Bone marrow (tissue), 2 donors: ENCODE measurements around the gene MAP4K3.
A peak's percentile ranks its signal among the peaks of the same experiment; 100 is the strongest.
"Not testable (repeated sequence)": the region's sequence is repeated elsewhere in the genome, so short reads cannot be mapped to it uniquely, and the experiment has no call there.

Experiments used
- DNase-seq, 2 donors: peaks; one replicate each; lab custom pipeline; 2025; lab: John Stamatoyannopoulos, UW

Gene MAP4K3

GRCh38 chr2:39409697-39410389, 27.2 kb downstream of the MAP4K3 start:
- DNase-seq, result no peak

- peak in 1 of 2 donors; percentile 55 for DNase-seq
Observed at GRCh38 chr2:39408351-39409136, 28.5 kb downstream of the MAP4K3 start.

DNA sequence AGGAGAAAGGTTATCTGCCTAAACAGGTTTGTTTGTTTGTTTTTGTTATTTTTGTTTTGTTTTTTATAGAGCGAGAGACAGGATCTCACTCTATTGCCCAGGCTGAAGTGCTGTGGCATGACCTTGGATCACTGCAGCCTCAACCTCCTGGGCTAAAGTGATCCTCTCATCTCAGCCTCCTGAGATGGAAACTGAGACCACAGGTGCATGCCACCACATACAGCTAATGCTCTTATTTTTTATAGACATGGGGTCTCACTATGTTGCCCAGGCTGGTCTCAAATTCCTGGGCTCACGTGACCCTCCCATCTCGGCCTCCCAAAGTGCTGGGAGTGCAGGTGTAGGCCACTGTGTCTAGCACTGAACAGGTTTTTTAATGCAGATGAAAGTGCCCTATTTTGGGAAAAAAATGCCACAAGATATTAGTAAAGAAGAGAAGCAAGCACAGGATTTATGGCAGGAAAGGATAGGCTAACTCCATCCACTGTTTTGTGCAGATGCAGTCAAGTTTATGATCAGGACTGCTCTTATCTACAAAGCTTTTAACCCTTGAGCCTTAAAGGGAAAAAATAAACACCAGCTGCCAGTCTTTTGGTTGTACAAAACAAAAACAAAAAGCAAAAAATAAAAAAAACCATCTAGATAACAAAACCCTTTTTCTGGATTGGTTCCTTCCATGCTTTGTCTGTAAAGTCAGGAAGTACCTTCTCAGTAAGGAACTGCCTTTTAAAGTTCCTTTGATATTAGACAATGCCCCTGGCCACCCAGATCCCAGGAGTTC, 29.4 kb downstream of the MAP4K3 start:
- no peak for DNase-seq

GRCh38 chr2:39405364-39405763, 31.7 kb downstream of the MAP4K3 start:
- no peak for DNase-seq

DNA sequence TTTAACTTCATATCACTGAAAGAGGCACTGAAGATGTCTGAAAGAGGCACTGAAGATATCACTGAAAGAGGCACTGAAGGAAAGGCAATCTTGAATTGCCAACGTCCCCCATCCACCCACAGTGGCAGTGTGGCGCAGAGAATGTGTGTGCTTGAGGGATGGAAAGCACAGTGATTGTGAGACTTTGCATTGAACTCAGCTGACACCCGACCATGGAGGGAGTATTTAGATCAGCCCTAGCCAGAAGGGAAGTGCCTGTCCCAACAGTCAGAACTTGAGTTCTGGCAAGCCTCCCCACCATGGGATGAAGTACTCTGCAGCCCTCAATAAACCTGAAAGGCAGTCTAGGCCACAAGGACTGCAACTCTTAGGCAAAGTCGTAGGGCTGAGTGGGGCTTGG, 33.8 kb downstream of the MAP4K3 start:
- DNase-seq, result no peak

GRCh38 chr2:39401319-39401718, 35.8 kb downstream of the MAP4K3 start:
- no peak for DNase-seq

GRCh38 chr2:39399570-39399969, 37.5 kb downstream of the MAP4K3 start:
- DNase-seq, result no peak

- no peak for DNase-seq
Observed at GRCh38 chr2:39395313-39395712, 41.8 kb downstream of the MAP4K3 start.

GRCh38 chr2:39394516-39394961, 42.5 kb downstream of the MAP4K3 start:
- no peak for DNase-seq

DNA sequence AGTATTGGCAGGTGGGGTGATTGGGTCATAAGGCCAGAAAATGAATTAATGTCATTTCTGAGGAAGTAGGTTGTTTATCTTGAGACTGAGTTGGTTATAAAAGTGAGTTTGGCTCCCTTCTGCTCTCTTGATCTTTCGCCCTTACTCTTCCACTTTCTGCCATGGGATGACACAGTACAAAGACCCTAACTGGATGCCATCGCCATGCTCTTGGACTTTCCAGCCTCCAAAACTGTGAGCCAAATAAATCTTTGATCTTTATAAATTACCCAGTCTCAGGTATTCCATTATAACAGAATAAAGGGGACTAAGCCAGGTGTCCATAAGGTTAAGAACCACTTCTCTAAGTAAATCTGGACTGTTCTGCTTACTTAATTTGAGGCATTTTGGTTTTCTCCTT, 44.4 kb downstream of the MAP4K3 start:
- DNase-seq, result no peak

- DNase-seq, result no peak
Observed at GRCh38 chr2:39390216-39390615, 46.9 kb downstream of the MAP4K3 start.

DNA sequence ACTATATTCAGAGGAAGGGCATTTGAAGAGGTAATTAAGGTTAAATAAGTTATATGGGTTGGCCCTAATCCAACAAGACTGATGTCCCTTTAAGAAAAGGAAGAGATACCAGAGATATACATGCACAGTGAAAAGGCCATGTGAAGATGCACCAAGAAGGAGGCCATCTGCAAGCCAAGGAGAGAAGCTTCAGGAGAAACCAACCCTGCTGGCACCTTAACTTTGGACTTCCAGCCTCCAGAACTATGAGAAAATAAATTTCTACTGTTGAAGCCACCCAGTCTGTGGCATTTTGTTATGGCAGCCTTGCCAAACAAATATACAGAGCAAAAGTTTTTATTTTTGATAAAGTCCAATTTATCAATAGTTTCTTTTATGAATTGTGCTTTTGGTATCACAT, 51.0 kb downstream of the MAP4K3 start:
- no peak for DNase-seq

- no peak for DNase-seq
Observed at GRCh38 chr2:39385172-39385571, 51.9 kb downstream of the MAP4K3 start.

DNA sequence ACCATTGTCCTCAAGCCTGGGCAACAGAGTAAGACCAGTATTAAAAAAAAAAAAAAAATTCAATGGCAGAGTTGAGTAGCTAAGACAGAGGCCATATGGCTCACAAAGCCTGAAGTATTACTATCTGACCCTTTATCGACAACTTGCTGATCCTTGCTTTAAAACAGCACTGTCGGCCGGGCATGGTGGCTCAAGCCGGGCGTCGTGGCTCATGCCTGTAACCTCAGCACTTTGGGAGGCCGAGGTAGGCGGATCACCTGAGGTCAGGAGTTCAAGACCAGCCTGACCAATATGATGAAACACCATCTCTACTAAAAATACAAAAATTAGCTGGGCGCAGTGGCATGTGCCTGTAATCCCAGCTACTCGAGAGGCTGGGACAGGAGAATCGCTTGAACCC, 53.0 kb downstream of the MAP4K3 start:
- not testable (repeated sequence) for DNase-seq

- no peak for DNase-seq
Observed at GRCh38 chr2:39383146-39383545, 53.9 kb downstream of the MAP4K3 start.

- DNase-seq, result no peak
Observed at GRCh38 chr2:39381653-39382052, 55.4 kb downstream of the MAP4K3 start.

DNA sequence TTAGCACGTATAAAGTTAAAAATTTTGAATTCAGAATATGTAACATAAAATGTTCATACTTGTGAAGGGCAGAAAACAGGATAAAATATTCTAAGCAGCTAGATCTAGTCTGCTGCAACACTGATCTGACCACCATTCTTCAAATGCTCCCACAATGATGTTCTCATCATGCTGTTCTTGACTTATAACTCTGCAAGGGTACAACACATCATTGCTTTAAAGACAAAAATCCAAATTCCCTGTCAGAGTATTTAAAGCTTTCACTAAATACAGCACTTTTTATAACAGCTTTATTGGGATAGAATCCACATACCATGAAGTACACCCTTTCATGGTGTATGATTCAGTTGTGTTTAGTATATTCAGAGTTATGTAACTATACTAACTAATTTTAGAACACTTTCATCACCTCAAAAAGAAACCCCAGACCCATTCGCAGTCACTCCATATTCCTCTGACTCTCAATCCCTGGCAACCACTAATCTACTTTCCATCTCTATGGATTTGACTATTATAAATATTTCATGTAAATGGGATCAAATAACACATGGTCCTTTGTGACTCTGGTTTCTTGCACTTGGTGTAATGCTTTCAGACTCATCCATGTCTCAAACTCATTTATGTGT, 56.4 kb downstream of the MAP4K3 start:
- DNase-seq, result no peak

DNA sequence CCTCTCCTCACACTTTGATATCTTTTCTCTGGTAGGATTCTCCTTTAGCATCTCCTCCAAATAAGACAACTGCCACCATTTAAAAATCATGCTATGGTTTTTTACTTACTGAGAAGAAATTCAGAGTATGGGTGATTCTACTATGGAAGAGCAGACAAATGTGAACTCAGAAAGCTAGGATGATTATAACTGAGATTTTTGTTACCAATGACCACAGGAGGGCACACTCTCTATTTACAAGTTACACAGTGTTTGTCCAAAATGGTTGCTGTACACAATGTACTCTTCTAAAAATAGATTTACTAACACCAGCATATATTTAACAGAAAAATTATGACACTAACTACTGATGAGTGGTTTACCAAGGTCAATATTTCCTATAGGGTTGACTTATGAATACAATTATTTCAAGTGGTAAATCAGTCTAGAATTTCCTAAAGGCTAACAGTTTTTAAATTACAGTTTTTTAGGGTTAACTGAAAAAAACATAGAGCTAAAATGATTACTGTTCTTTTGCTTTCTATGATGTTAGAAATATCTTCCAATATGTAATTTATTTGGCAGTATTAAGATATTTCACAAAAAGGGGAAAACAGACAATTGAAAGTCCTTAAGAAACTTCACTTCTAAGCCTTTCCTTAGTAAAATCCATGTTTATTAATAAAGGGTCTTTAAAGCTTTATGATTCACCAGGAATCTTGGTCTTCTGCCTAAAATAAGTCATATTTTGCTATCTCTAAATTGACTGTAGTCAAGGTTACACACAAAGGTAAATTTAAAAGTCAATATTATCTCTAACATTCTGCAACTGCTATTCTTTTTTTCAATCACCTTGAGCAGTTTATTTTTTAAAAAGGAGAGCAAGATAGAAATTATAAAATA, 57.2 kb downstream of the MAP4K3 start:
- DNase-seq, result peak in 1 of 2 donors; percentile 61

GRCh38 chr2:39378968-39379367, 58.1 kb downstream of the MAP4K3 start:
- no peak for DNase-seq

DNA sequence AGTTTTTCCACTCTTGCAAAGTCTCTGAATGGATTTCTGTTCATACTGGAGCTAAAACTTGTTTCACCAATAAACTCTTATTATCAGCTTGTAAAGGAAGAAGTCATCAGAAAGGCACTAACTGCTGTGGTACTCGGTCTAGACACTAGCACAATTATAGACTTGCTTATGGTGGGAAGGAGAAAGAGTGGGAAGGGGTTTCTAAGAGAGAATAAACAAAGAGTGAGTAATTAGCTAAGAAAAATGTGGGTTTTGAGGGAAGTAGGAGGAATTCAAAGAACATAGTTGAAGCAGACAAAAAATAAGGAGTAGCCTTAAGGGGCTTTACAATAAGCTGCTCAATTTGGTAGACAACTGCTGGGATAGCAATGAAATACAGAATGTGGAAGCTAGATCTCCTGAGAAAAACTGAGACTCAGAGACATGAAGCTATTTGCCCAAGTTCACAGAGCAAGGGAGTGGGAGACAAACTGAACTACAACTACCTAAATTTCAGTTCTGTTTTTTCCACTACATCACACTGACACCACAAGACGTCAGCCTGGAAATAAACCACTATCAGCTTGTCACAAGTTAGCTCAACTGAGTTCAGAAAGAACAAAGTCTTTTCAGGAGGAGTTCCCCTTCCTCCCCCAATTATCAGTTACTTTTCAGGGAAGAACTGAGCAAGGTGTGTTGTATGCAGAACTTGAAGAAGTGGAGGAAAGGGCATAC, 59.7 kb downstream of the MAP4K3 start:
- DNase-seq, result peak in 1 of 2 donors; percentile 47

DNA sequence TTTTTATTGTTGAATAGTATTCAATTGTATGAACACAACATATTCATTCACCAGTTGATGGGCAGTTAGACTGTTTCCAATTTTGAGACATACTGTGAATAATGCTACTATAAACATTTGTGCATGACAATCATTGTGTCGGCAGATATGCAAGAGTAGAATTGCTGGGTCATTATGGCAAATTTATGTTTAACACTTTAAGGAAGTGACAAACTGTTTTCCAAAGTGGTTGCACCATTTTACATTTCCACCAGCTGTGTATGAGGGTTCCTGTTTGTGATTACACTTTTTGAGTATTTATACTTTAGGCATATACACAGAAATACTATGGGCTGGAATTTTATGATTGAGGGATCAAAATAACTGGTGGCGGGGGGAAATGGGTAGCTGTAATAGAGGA, 61.2 kb downstream of the MAP4K3 start:
- no peak for DNase-seq
